AG04450 (cell line): ENCODE results near the gene NINL. TPM values are rescaled to one million over a fixed set of nuclear protein-coding genes. Genes with fewer than 3 reads are reported as not detected.

Experiments used
- CTCF ChIA-PET: fragments of 300-600, 350-600 bp; formaldehyde crosslinking; extraction: SDS; loops from one replicate; lab custom pipeline; 2022; ENCODE audit warnings: antibody characterized with exemption, inconsistent platforms; lab: Charles Lee
- POLR2A ChIA-PET: fragments of 350-600 bp; formaldehyde crosslinking; extraction: SDS; loops from one replicate; lab custom pipeline; 2021; ENCODE audit warnings: antibody characterized with exemption, inconsistent platforms; lab: Yijun Ruan, JAX
- DNase-seq: peaks from one replicate; pipeline ENCODE4 v3.0.0-alpha.2; 2011; ENCODE audit warnings: low read depth, low spot score
- H3K27ac ChIP-seq: one replicate; pipeline ENCODE4 v1.5.1; 2012; ENCODE audit warnings: low read depth, low read length, control low read depth
- H3K27me3 ChIP-seq: one replicate; pipeline ENCODE4 v1.6.0; 2012; ENCODE audit warnings: low read length; ENCODE audit not compliant: control insufficient read depth, insufficient read depth
- H3K4me3 ChIP-seq: 2 replicates; pipeline ENCODE4 v1.5.1; 2011; ENCODE audit warnings: mild to moderate bottlenecking, low read depth, low read length, control low read depth
- H3K9me3 ChIP-seq: 2 replicates; pipeline ENCODE4 v1.5.1; 2012; ENCODE audit warnings: low read length; ENCODE audit not compliant: control insufficient read depth, insufficient read depth
- CTCF ChIP-seq: IDR thresholded peaks from 2 replicates; pipeline ENCODE4 v1.5.1; 2011; ENCODE audit warnings: low read depth, low read length, control low read depth, inconsistent platforms
- polyA plus RNA-seq: library from polyadenylated mRNA; depleted of rRNA; stranded (reverse); fragments of >200 nt; gene quantifications from 2 replicates; pipeline ENCODE4 v1.2.3, GENCODE V29; 2011

The NINL gene
- polyA plus RNA-seq, 1 experiment = 10.4 TPM

- no peaks in the 10 kb centered on the region for H3K27me3 ChIP-seq
- TF ChIP-seq CTCF = no peak
- H3K4me3 ChIP-seq = no peak overlapping the region
- H3K27ac ChIP-seq = no peak overlapping the region
- ChIA-PET CTCF (no interaction called here), POLR2A (interaction anchor here (0.7 kb wide), 1 partner anchor 32 kb away, joined by 4 read pairs; no protein-coding TSS in a partner anchor)
- H3K9me3 ChIP-seq = no peaks in the 10 kb centered on the region; the same call in 1 of the 2 replicates
- DNase-seq = no peak
Observed at GRCh38 chr20:25532971-25533391, 52.4 kb downstream of the NINL start.

DNA sequence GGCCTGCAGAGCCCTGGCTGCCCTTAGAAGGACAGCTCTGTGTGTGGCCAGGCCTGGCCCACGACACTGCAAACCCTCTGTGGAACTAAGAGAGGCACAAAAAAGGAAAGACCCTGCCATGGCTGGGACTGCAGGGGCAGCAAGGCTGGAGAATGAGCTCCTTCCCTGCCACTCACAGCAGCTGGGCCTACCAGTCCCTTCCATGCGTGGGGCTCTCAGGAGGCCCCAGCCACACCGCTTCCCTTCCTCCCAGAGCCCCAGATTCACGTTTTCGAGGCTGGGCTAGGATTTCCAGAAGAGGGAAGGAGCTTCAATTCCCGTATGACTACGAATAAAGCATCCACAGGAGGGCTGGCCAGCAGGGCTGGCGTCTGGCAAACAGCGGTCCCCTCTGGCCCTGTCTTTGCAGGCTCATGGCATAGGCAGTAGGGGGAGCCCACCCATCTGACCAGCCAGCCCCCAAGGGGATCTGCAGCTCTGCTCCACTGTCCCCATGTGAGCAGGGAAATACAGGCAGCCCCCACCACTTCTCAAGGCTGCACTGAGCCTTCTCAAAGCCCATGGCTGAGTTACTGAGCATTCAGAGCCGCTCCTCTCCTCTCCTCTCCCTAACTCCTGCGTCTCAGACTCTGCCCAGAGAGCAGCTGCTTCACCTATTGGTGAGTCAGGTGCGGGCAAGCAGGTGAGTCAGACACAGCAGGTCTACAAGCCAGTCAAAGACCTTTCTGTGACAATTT, 53.1 kb downstream of the NINL start:
- POLR2A ChIA-PET = interaction anchor here (0.6 to 1.0 kb wide), 2 partner anchors 24 to 121 kb away, joined by 4 to 5 read pairs; no protein-coding TSS in a partner anchor

GRCh38 chr20:25529295-25529951, 55.9 kb downstream of the NINL start:
- no peak for DNase-seq
- ChIA-PET CTCF (interaction anchor here (0.6 kb wide), 1 partner anchor 8 kb away, joined by 3 read pairs; no protein-coding TSS in a partner anchor), POLR2A (no interaction called here)
- no peaks in the 10 kb centered on the region for H3K27me3 ChIP-seq
- TF ChIP-seq CTCF = no peak
- H3K9me3 ChIP-seq = no peaks in the 10 kb centered on the region; the same call in 1 of the 2 replicates
- no peak overlapping the region for H3K27ac ChIP-seq
- H3K4me3 ChIP-seq = no peak overlapping the region

More for the DNA sequence above, 53.1 kb downstream of the NINL start:
- H3K9me3 ChIP-seq = no peaks in the 10 kb centered on the region; the same call in 1 of the 2 replicates
- H3K27ac ChIP-seq = no peak overlapping the region
- TF ChIP-seq CTCF = no peak
- CTCF ChIA-PET = no interaction called here
- no peak overlapping the region for H3K4me3 ChIP-seq
- no peak for DNase-seq
- no peaks in the 10 kb centered on the region for H3K27me3 ChIP-seq

- Histone ChIP-seq H3K4me3 (no peak overlapping the region), H3K27me3 (no peaks in the 10 kb centered on the region), H3K27ac (no peak overlapping the region), H3K9me3 (no peaks in the 10 kb centered on the region; the same call in 1 of the 2 replicates)
- TF ChIP-seq CTCF = no peak
- no peak for DNase-seq
- ChIA-PET CTCF (interaction anchor here (0.6 kb wide), 1 partner anchor 94 kb away, joined by 3 read pairs; no protein-coding TSS in a partner anchor), POLR2A (no interaction called here)
Observed at GRCh38 chr20:25527949-25528348, 57.4 kb downstream of the NINL start.
